H9 (cell line): Measurements from ENCODE around the gene VAV2. TPM values are rescaled to one million over a fixed set of nuclear protein-coding genes. Genes with fewer than 3 reads are reported as not detected.

Experiments
- DNase-seq: peaks from one replicate; pipeline ENCODE4 v3.0.0-alpha.2; 2017
- H2AFZ ChIP-seq: one replicate; pipeline ENCODE4 v1.6.1; 2013; ENCODE audit warnings: mild to moderate bottlenecking, low read length, control low read depth, moderate library complexity
- H2AK5ac ChIP-seq: 2 replicates; pipeline ENCODE4 v1.6.1; 2013; ENCODE audit warnings: low read length, control low read depth, mixed read lengths; ENCODE audit not compliant: insufficient read length
- H2BK120ac ChIP-seq: one replicate; pipeline ENCODE4 v1.6.1; 2013; ENCODE audit warnings: low read depth, mild to moderate bottlenecking, low read length, control low read depth, inconsistent platforms; ENCODE audit not compliant: poor library complexity, severe bottlenecking
- H2BK12ac ChIP-seq: 2 replicates; pipeline ENCODE4 v1.6.1; 2013; ENCODE audit warnings: low read length, control low read depth, mixed read lengths, low read depth; ENCODE audit not compliant: insufficient read length
- H2BK15ac ChIP-seq: 2 replicates; pipeline ENCODE4 v1.6.1; 2013; ENCODE audit warnings: low read depth, low read length, control low read depth
- H2BK20ac ChIP-seq: one replicate; pipeline ENCODE4 v1.6.1; 2013; ENCODE audit warnings: low read depth, mild to moderate bottlenecking, low read length, control low read depth, inconsistent platforms; ENCODE audit not compliant: poor library complexity, severe bottlenecking
- H2BK5ac ChIP-seq: 2 replicates; pipeline ENCODE4 v1.6.1; 2013; ENCODE audit warnings: low read length, control low read depth, mixed read lengths; ENCODE audit not compliant: insufficient read length
- H3K14ac ChIP-seq: 2 replicates; pipeline ENCODE4 v1.6.1; 2013; ENCODE audit warnings: low read length, control low read depth; ENCODE audit not compliant: insufficient read depth
- H3K18ac ChIP-seq: 2 replicates; pipeline ENCODE4 v1.6.1; 2013; ENCODE audit warnings: low read depth, mild to moderate bottlenecking, mixed read lengths, low read length, control low read depth; ENCODE audit not compliant: insufficient read length
- H3K23ac ChIP-seq: 2 replicates; pipeline ENCODE4 v1.6.1; 2013; ENCODE audit warnings: low read length, control low read depth, mixed read lengths, low read depth; ENCODE audit not compliant: insufficient read length
- H3K23me2 ChIP-seq: 2 replicates; pipeline ENCODE4 v1.6.1; 2013; ENCODE audit warnings: low read depth, mild to moderate bottlenecking, mixed read lengths, low read length, control low read depth; ENCODE audit not compliant: insufficient read length, poor library complexity, severe bottlenecking
- H3K27ac ChIP-seq: 2 replicates; pipeline ENCODE4 v1.5.1; 2013; ENCODE audit warnings: low read length, control low read depth, mixed read lengths, low read depth; ENCODE audit not compliant: insufficient read length
- H3K27me3 ChIP-seq: 2 replicates; pipeline ENCODE4 v1.6.1; 2013; ENCODE audit warnings: low read length, control low read depth, inconsistent platforms; ENCODE audit not compliant: insufficient read depth
- H3K4ac ChIP-seq: 2 replicates; pipeline ENCODE4 v1.6.1; 2013; ENCODE audit warnings: low read depth, mild to moderate bottlenecking, control low read depth, inconsistent platforms, low read length, moderate library complexity
- H3K4me1 ChIP-seq: 2 replicates; pipeline ENCODE4 v1.6.1; 2013; ENCODE audit warnings: low read length, control low read depth, inconsistent platforms; ENCODE audit not compliant: insufficient read depth
- H3K4me2 ChIP-seq: 2 replicates; pipeline ENCODE4 v1.6.1; 2013; ENCODE audit warnings: low read length, control low read depth, mixed read lengths; ENCODE audit not compliant: insufficient read length, insufficient read depth
- H3K56ac ChIP-seq: 2 replicates; pipeline ENCODE4 v1.6.1; 2013; ENCODE audit warnings: low read depth, mild to moderate bottlenecking, mixed read lengths, low read length, control low read depth; ENCODE audit not compliant: insufficient read length
- H3K79me1 ChIP-seq: 2 replicates; pipeline ENCODE4 v1.6.1; 2013; ENCODE audit warnings: low read depth, mild to moderate bottlenecking, moderate library complexity, low read length, control low read depth, inconsistent platforms; ENCODE audit not compliant: insufficient read depth, poor library complexity, severe bottlenecking
- H3K79me2 ChIP-seq: 2 replicates; pipeline ENCODE4 v1.6.1; 2013; ENCODE audit warnings: low read length, control low read depth, inconsistent platforms; ENCODE audit not compliant: insufficient read depth
- H3K9ac ChIP-seq: 2 replicates; pipeline ENCODE4 v1.6.1; 2013; ENCODE audit warnings: low read length, control low read depth, mixed read lengths; ENCODE audit not compliant: insufficient read length; ENCODE audit errors: extremely low read depth
- H3K9me3 ChIP-seq: one replicate; pipeline ENCODE4 v1.6.1; 2013; ENCODE audit warnings: low read depth, low read length, inconsistent platforms; ENCODE audit not compliant: control insufficient read depth
- H3T11ph ChIP-seq: one replicate; pipeline ENCODE4 v1.6.1; 2013; ENCODE audit warnings: mild to moderate bottlenecking, low read length, control low read depth, inconsistent platforms
- H4K20me1 ChIP-seq: one replicate; pipeline ENCODE4 v1.6.1; 2013; ENCODE audit not compliant: control insufficient read depth, insufficient read length, insufficient read depth
- H4K5ac ChIP-seq: 2 replicates; pipeline ENCODE4 v1.6.1; 2013; ENCODE audit warnings: low read depth, mild to moderate bottlenecking, mixed read lengths, low read length, control low read depth; ENCODE audit not compliant: insufficient read length
- H4K8ac ChIP-seq: replicated peaks from 2 replicates; pipeline ENCODE4 v1.6.1; 2013; ENCODE audit warnings: low read length, control low read depth, mixed read lengths, low read depth; ENCODE audit not compliant: insufficient read length
- H4K91ac ChIP-seq: 2 replicates; pipeline ENCODE4 v1.6.1; 2013; ENCODE audit warnings: low read depth, mild to moderate bottlenecking, moderate library complexity, mixed read lengths, low read length, control low read depth; ENCODE audit not compliant: insufficient read length
- H3K27ac Mint-ChIP-seq, 3 experiments: 2 replicates in 2 of 3; 3 replicates in 1 of 3; pipeline ENCODE4 v1.8.0; 2020 to 2021; ENCODE audit warnings: mixed read lengths in 3 of 3, mild to moderate bottlenecking in 1 of 3, moderate library complexity in 1 of 3
- H3K27me3 Mint-ChIP-seq: 2 replicates; pipeline ENCODE4 v1.8.0; 2021; ENCODE audit warnings: low read depth, mild to moderate bottlenecking, moderate library complexity, mixed read lengths
- H3K36me3 Mint-ChIP-seq, 3 experiments: 2 replicates in 2 of 3; 3 replicates in 1 of 3; pipeline ENCODE4 v1.8.0; 2020 to 2021; ENCODE audit warnings: low read depth in 3 of 3, mixed read lengths in 3 of 3; ENCODE audit not compliant: insufficient read depth in 1 of 3
- H3K4me1 Mint-ChIP-seq, 2 experiments: 2 replicates each; pipeline ENCODE4 v1.8.0; 2020; ENCODE audit warnings: mixed read lengths in 2 of 2
- H3K4me3 Mint-ChIP-seq, 2 experiments: 2 replicates in 1 of 2; 3 replicates in 1 of 2; pipeline ENCODE4 v1.8.0; 2020 to 2021; ENCODE audit warnings: mild to moderate bottlenecking in 2 of 2, mixed read lengths in 2 of 2, moderate library complexity in 1 of 2
- H3K9me3 Mint-ChIP-seq, 2 experiments: 2 replicates in 1 of 2; 3 replicates in 1 of 2; pipeline ENCODE4 v1.8.0; 2020; ENCODE audit warnings: mild to moderate bottlenecking in 2 of 2, mixed read lengths in 2 of 2, moderate library complexity in 1 of 2
- WGBS: extraction: QIAGEN DNeasy Blood & Tissue Kit; methylation state at CpG from one replicate; pipeline ENCODE4 v1.1.7; 2013; ENCODE audit warnings: missing lambda C conversion rate, low lambda C conversion rate, mixed read lengths; ENCODE audit not compliant: insufficient read length; ENCODE audit errors: extremely low coverage; 5-methylcytosine and 5-hydroxymethylcytosine counted together
- total RNA-seq: library from RNA; stranded (reverse); gene quantifications from 2 replicates; pipeline ENCODE4 v1.2.1, GENCODE V29; 2021
- TF ChIP-seq, protein P1 (sequence below): fragments of 200-600 bp; sonication (generic); conservative IDR thresholded peaks from 3 replicates; pipeline ENCODE4 v1.8.0; 2021; ENCODE audit warnings: antibody characterized with exemption, mild to moderate bottlenecking

Gene VAV2
- total RNA-seq, 1 experiment from 2014 or later, result 58.7 TPM

DNA sequence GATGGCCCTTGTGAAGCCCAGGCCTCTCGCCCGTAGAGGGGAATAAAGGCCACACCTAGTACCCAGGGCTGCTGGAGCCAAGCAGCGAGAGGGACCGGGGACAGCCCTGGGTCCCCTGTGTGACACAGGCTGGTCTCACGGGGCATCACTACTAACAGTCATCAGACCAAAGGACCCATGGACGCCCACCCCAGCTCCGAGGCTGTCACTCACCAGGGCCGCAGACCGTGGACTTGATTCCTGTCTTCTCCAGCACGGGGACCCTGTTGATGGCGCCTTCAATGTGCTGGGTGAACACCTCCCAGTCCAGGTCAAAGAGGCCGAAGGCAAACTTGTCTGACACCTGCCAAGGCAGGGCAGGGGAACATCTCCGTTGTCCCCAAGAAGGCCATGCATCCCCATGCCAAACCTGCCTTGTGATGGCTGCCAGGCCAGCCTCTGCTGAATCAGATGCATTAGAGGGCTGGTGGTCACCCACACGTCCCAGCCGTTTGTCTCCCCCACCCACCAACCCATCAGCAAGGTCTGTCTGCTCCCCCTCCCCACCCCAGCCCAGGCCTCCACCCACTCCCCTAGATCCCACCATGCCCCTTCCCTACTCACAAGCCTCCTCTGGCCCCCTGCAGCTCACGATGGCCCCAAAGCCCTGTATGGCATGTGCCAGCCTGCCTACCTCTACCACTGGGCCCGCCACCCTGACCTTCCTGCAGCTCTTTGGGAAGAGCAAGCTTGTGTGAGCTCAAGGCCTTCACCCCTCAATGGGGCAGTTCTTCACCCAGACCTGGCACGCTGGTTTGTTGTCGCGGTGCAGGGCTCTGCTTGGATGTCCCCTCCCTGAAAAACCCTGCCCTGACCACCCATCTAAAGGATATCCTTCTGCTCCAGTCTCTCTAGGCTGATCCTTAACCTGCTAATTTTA is 274.8 kb downstream of the VAV2 start:
- H4K8ac ChIP-seq, result no peak overlapping the region

More for the DNA sequence above, 274.8 kb downstream of the VAV2 start:
- Histone ChIP-seq H4K91ac (no peak overlapping the region), H3K23me2 (peaks cover 2% of the 10 kb centered on the region), H2AFZ (no peak overlapping the region), H2BK12ac (no peak overlapping the region), H3K18ac (no peak overlapping the region), H3K4ac (no peak overlapping the region), H2BK5ac (no peak overlapping the region), H3K79me1 (no peaks in the 10 kb centered on the region), H3K79me2 (no peaks in the 10 kb centered on the region), H3K27ac (no peak overlapping the region), H3K56ac (no peak overlapping the region), H2BK20ac (no peak overlapping the region), H3K23ac (no peak overlapping the region), H3K27me3 (no peaks in the 10 kb centered on the region), H4K5ac (no peak overlapping the region), H3K9me3 (no peaks in the 10 kb centered on the region), H3K4me1 (no peaks in the 10 kb centered on the region), H4K20me1 (no peaks in the 10 kb centered on the region), H3K4me2 (no peak overlapping the region), H2BK120ac (no peak overlapping the region), H2AK5ac (no peak overlapping the region), H2BK15ac (no peak overlapping the region), H3K9ac (no peak overlapping the region), H3K14ac (no peak overlapping the region), H3T11ph (no peak overlapping the region)
- TF ChIP-seq, protein P1, sequence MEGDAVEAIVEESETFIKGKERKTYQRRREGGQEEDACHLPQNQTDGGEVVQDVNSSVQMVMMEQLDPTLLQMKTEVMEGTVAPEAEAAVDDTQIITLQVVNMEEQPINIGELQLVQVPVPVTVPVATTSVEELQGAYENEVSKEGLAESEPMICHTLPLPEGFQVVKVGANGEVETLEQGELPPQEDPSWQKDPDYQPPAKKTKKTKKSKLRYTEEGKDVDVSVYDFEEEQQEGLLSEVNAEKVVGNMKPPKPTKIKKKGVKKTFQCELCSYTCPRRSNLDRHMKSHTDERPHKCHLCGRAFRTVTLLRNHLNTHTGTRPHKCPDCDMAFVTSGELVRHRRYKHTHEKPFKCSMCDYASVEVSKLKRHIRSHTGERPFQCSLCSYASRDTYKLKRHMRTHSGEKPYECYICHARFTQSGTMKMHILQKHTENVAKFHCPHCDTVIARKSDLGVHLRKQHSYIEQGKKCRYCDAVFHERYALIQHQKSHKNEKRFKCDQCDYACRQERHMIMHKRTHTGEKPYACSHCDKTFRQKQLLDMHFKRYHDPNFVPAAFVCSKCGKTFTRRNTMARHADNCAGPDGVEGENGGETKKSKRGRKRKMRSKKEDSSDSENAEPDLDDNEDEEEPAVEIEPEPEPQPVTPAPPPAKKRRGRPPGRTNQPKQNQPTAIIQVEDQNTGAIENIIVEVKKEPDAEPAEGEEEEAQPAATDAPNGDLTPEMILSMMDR, result no peak
- H3K27ac Mint-ChIP-seq, result no peak overlapping the region; a peak in 1 of 7 replicates
- H3K4me3 Mint-ChIP-seq, result no peak overlapping the region
- no peaks in the 10 kb centered on the region; a peak in 1 of 7 replicates for H3K36me3 Mint-ChIP-seq
- no peak for DNase-seq
- no CpG with 5 or more reads among the region's 20 CpGs for WGBS
- H3K4me1 Mint-ChIP-seq, result peaks cover 12 to 22% of the 10 kb centered on the region in 2 experiments
- no peaks in the 10 kb centered on the region for H3K27me3 Mint-ChIP-seq
- H3K9me3 Mint-ChIP-seq, result no peaks in the 10 kb centered on the region
